HG03565 (cell line): ENCODE data around the gene MAEA.
"Not testable (repeated sequence)": the region's sequence is repeated elsewhere in the genome, so short reads cannot be mapped to it uniquely, and the experiment has no call there.

ENCODE experiments used
- ATAC-seq: cut with Tn5 transposase; IDR thresholded peaks from one replicate; pipeline ENCODE4 v1.9.1; 2021; ENCODE audit warnings: mild to moderate bottlenecking, moderate library complexity; ENCODE audit not compliant: unreplicated experiment

Gene MAEA

GRCh38 chr4:1277667-1278665 lies 11.7 kb upstream of the MAEA start:
- ATAC-seq: no peak

GRCh38 chr4:1279253-1279652 lies 10.4 kb upstream of the MAEA start:
- no peak for ATAC-seq

DNA sequence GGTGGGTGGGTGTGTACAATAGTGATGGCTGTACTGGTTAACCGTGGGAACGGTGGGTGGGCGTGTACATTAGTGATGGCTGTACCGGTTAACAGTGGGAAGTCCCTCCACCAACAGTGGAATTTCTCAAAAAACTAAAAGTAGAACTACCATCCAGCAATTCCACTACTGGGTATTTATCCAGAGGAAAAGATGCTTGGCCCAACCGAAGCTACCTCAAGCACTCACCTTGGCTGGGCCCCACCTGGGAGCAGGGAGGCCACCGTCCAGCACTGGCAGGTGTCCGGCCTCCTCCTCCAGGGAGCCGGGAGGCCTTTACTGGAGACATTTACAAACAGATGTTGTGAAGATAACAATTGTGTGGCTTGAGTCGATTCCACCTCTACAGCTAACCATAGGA lies 6.0 kb upstream of the MAEA start:
- ATAC-seq: no peak

DNA sequence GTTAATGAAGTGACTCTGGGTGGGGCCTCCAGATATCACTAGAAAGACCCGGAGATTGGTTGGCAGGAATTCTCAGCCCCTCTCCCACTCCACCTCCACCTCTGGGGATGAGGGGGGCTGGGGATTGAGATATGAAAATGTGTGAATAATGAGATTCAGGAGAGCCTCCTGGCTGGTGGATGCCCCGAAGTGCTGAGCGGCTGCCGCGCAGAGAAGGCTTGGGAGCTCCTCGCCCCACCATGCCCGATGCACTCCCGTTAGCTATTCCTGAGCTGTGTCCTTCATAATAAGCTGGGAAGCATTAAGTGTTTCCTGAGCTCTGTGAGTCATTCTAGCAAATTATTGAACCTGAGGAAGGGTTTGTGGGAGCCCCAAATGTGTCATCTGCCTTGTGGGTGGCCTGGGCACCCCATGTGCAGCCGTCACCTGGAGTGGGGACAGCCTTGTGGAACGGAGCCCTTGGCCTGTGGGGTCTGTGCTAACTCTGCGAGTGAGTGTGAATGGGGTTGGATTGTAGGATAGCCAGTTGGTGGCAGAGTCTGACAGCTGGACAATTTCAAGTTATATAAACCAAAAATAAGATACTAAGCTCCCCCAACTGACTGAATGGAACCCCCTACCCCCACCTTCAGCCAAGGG lies 4.4 kb upstream of the MAEA start:
- ATAC-seq: no peak

DNA sequence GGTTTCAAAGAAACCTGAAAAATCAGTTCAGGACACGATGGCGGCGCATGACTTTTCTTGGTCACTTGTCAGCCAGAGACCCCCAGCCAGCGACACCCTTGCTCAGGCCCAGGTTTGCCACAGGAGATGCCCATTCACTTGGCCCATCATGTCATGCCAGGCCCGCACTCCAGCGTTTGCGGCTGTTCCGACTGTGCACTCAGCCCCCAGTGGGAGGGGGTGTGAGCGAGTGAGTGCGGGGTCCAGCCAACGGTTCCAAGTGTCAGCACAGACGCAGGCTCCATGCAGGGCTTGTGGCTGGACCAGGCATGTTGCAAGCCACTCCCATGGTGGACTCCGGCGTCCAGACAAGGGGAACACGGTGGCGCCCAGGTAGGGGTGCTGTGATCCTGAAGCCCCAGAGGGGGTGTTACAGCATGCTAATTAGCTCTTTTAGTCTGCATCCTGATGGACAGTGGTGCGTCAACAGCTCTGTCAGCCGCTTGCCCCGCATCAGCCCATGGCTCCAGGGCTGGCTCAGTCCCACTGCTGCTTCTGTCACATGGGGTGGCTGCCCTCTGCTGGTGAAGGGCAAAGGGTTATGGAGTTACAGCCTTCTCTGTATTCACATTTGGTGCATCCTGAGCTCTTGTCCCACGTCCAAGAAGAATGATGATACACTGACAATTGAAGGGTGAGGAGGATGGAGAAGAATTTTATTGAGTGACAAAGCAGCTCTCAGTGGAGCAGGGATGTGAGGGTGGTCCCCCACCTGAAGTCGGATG lies 3.7 kb upstream of the MAEA start:
- ATAC-seq: no peak

DNA sequence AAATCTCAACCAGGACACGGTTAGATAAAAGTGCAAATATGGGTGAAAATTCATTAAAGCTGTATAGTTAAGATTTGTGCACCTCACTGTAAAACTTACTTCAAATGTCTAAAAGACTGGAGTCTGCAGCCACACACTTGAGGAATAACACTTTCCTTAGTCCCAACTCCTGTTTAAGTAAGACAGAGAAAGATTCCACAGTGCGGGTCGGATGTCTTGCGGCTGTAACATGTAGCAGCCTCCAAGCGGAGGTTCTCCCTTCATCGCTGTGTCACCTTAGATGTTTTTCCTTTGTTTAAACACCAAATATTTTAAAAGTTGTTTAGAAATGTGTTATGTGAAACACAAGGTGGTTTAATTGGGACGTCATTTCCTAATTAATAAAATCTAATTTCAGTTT lies 905 bp upstream of the MAEA start:
- ATAC-seq: no peak

DNA sequence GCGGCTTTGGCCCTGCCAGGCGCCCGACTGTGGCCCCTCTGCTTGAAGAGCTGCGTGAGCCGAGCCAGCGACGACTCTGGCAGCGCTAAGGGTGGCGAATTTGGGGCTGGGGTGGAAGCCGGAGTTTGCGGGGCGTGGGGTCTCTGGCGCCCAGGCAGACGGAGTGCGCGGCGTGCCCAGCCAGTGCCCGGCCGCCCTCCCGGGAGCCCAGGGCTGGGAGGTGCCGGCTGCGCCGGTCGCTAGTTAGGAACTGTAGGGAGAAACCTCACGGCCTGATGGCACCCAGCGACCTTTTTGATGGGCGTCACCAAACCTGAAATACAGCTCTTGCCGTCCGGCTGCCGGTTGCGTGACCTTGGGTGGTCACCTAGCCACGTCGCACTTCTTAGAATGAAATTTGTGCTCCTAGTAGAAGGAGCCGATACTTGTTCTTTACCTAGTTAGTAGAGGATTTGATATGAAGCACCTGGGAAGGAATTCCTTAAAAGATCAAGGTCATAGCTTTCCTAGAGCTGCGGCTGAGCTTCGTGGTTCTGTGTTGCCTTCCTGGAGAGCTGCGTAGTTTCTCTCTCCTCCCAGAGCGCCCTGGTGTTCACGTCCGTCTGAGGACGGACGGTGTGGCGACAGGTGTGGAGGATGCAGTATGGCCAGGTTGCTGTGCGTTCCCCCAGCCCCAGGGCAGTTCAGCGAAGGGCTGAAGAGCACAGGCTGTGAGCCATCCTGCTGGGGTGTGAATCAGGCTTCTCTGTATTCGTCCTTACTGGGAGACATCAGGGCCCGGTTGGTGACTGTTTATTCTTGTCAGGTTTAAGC lies 680 bp downstream of the MAEA start:
- ATAC-seq: no peak

DNA sequence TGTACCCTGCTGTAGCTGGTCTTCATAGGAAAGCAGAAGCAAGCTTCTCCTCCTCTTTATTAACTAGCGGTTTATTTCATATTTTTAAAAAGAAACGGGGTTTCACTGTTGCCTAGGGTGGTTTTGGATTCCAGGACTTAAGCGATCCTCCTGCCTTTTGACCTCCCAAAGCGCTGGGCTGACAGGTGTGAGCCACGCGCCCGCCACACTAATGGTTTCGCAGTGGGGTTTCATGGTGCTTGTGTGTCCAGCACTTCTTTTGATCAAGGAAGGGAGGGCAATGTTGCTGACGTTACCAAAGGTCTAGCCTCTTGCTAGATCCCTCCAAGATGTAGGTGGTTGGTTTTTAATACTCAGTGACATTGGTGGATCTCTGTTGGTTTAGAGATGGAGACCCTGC lies 1.4 kb downstream of the MAEA start:
- no peak for ATAC-seq

GRCh38 chr4:1291996-1292702 lies 2.5 kb downstream of the MAEA start:
- no peak for ATAC-seq

GRCh38 chr4:1292703-1293011 lies 3.0 kb downstream of the MAEA start:
- ATAC-seq: not testable (repeated sequence)

GRCh38 chr4:1293531-1293941 lies 3.8 kb downstream of the MAEA start:
- ATAC-seq: no peak

DNA sequence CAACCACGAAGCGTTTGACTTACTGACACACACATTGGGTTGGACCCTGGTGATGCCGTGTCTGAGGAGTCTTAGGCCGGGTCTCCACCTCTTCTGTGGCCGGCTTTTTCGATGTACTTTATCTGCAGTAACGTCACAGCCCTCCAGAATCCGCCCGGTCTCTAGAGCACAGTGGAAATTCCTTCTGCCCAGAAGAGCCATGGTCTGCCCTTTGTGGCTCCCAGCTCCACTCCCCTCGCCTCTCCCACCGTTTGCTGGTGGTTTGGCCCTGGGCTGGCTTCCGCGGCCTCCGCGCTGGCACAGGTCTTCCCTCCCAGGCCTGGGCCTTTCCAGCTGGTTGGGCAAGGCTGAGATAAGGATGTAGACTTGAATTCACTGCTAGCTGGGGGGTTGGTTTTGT lies 4.3 kb downstream of the MAEA start:
- no peak for ATAC-seq

DNA sequence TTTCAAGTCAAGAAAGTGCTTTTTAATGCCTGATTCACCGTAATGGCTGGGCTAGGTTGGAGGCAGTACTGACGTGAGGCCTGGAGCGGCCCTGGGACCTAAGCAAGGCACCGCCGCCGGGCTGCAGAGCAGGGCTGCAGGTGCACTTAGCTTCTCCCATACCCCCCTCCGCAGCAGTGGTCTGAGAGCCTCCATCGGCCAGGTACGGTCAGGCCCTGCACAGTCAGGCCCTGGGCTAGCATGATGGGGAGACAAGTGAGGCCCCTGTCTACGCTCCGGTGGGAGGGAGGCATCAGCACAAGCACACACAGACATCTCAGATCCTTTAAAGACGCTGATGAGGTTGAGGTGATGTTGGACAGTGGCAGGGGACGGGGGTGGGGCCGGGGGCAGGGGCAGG lies 4.7 kb downstream of the MAEA start:
- no peak for ATAC-seq

GRCh38 chr4:1294891-1295290 lies 5.2 kb downstream of the MAEA start:
- no peak for ATAC-seq

DNA sequence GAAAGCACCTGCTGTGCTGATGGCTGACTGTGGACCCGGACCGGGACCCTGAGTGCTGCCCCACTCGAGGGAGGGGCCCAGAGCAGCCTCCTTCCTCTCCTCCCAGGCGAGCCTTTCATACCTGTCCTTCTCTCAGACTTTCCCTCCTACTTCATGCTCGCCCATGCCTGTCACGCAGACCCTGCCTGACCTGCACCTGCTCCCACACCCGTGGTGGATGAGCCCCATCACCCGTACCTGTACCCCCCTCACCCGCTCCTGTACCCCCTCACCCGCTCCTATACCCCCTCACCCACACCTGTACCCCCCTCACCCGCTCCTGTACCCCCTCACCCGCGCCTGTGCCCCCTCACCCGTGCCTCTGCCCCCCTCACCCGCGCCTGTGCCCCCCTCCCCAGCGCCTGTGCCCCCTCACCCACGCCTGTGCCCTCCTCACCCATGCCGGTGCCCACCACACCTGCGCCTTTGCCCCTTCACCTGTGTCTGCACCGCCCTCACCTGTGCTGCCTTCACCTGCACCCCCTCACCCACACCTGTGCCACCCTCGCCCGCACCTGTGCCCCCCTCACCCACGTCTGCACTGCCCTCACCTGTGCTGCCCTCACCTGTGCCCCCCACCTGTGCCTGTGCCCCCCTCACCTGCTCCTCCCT lies 5.8 kb downstream of the MAEA start:
- no peak for ATAC-seq

- ATAC-seq: no peak
Observed at GRCh38 chr4:1296324-1297022, 6.8 kb downstream of the MAEA start.

DNA sequence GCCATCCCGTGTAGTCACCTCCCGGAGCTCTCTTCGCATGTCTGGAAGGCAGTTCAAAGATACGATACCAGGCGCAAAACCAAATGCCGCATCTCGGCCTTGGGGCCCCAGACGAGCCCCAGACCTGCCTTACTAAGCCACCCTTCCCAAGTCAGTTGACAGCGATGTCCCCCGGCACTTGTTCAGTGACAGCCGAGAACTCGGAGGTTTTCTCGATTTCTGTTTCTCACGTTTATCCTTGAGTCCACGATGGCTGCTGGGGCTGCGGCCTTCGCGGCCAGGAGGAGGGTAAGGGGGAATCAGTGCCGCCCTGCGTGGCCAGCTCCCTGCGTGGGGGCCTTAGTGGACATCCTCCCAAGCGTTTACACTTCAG lies 7.3 kb downstream of the MAEA start:
- ATAC-seq: no peak

DNA sequence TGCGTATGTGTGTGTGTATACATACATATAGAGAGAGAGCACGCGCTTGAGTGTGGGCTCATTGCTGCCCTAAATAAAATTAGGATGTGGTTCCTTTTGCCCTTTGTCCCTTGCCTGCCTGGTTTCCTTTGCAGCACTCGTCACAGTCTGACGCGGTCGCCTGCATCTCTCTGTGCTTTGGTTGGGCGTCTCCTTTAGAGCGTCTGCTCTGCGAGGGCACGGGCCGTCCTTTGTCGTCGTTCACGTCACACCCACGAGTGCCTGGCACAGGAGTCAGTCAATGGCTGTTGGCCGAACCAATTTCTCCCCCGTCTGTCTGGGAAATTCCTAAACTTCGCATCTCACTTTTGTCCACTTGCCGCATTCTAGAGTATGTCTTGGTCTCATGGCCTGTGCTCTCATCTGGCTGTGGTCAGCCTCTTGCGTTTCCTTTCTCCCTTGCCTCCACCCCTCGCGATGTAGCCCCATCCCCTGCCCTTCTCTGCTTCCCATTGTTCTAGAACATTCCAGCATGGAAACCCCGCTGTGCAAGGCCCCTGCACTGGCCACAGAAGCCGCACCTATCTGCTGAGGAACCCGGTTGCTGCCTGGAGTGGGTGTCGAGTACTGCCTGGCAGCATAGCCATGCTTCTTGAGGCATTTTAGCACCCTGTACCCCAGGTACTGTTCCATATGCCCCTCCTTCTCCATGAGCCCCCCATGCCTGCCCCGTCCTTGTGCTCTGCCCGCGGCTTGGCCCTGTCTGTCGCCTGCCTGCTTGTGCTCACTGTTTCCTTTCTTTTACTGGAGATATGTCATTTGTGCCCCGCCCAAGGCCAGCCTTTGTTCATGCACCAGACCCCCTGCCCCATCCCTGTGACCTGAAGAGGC lies 8.0 kb downstream of the MAEA start:
- ATAC-seq: no peak
